WERI-Rb-1 (cell line): Measurements from ENCODE around the gene TRPT1.

Experiments used
- DNase-seq: peaks from one replicate; pipeline ENCODE4 v3.0.0-alpha.2; 2020
- H3K27ac ChIP-seq: fragments of 250-450 bp; sonication (Bioruptor Pico); 2 replicates; pipeline ENCODE4 v1.5.1; 2020; ENCODE audit warnings: mild to moderate bottlenecking, moderate library complexity
- H3K27me3 ChIP-seq: fragments of 250-450 bp; sonication (Bioruptor Pico); 2 replicates; pipeline ENCODE4 v1.5.1; 2021; ENCODE audit warnings: mild to moderate bottlenecking, low read depth, moderate library complexity; ENCODE audit not compliant: insufficient read depth, severe bottlenecking
- H3K36me3 ChIP-seq: fragments of 250-450 bp; sonication (Bioruptor Pico); 2 replicates; pipeline ENCODE4 v1.5.1; 2020; ENCODE audit warnings: mild to moderate bottlenecking, moderate library complexity
- H3K4me3 ChIP-seq: 2 replicates; pipeline ENCODE4 v1.5.1; 2011; ENCODE audit warnings: low read depth, mild to moderate bottlenecking, control low read depth, low read length
- H3K9me3 ChIP-seq: fragments of 250-450 bp; sonication (Bioruptor Pico); 2 replicates; pipeline ENCODE4 v1.5.1; 2021; ENCODE audit warnings: mild to moderate bottlenecking, moderate library complexity; ENCODE audit not compliant: severe bottlenecking
- CTCF ChIP-seq: IDR thresholded peaks from 2 replicates; pipeline ENCODE4 v1.5.1; 2011; ENCODE audit warnings: low read depth, mild to moderate bottlenecking, control low read depth, inconsistent platforms, low read length

The TRPT1 gene

GRCh38 chr11:64254326-64254725 is 28.3 kb upstream of the TRPT1 start:
- no peak for DNase-seq
- Histone ChIP-seq H3K27ac (no peak overlapping the region), H3K36me3 (peaks cover 44% of the 10 kb centered on the region), H3K4me3 (no peak overlapping the region), H3K9me3 (no peaks in the 10 kb centered on the region), H3K27me3 (no peaks in the 10 kb centered on the region)
- TF ChIP-seq CTCF: no peak

- Histone ChIP-seq H3K27me3 (no peaks in the 10 kb centered on the region), H3K27ac (no peak overlapping the region), H3K36me3 (peaks cover 36% of the 10 kb centered on the region), H3K4me3 (no peak overlapping the region), H3K9me3 (no peaks in the 10 kb centered on the region)
- TF ChIP-seq CTCF: no peak
- DNase-seq: no peak
Observed at GRCh38 chr11:64253481-64253880, 27.5 kb upstream of the TRPT1 start.

GRCh38 chr11:64253043-64253442 is 27.1 kb upstream of the TRPT1 start:
- H3K27ac ChIP-seq: no peak overlapping the region

GRCh38 chr11:64252003-64252872 is 26.3 kb upstream of the TRPT1 start:
- DNase-seq: peak; percentile 66
- H3K4me3 ChIP-seq: peak overlapping the region; percentile 78
- no peaks in the 10 kb centered on the region for H3K9me3 ChIP-seq
- peaks cover 23% of the 10 kb centered on the region for H3K36me3 ChIP-seq
- TF ChIP-seq CTCF: peak; percentile 31; the same call in 1 of the 2 replicates
- H3K27me3 ChIP-seq: no peaks in the 10 kb centered on the region
- no peak overlapping the region for H3K27ac ChIP-seq

More at GRCh38 chr11:64253043-64253442, 27.1 kb upstream of the TRPT1 start:
- no peaks in the 10 kb centered on the region for H3K27me3 ChIP-seq
- peaks cover 31% of the 10 kb centered on the region for H3K36me3 ChIP-seq
- no peak overlapping the region for H3K4me3 ChIP-seq
- no peak for TF ChIP-seq CTCF
- DNase-seq: no peak
- no peaks in the 10 kb centered on the region for H3K9me3 ChIP-seq

- H3K9me3 ChIP-seq: no peaks in the 10 kb centered on the region
- peak overlapping the region; percentile 78 for H3K4me3 ChIP-seq
- H3K27me3 ChIP-seq: no peaks in the 10 kb centered on the region
- TF ChIP-seq CTCF: no peak
- peaks cover 20% of the 10 kb centered on the region for H3K36me3 ChIP-seq
- no peak for DNase-seq
- peak overlapping the region; percentile 38; the same call in 1 of the 2 replicates for H3K27ac ChIP-seq
Observed at GRCh38 chr11:64251753-64252002, 25.7 kb upstream of the TRPT1 start.
